VCaP (cell line): Measurements from ENCODE around the gene CLSTN2.

ENCODE experiments used
- H3K27ac ChIP-seq: fragments of 450-650 bp; 2 replicates; pipeline ENCODE4 v1.5.1; 2017
- CTCF ChIP-seq: fragments of 450-650 bp; conservative IDR thresholded peaks from 2 replicates; pipeline ENCODE4 v1.5.1; 2017; ENCODE audit warnings: mild to moderate bottlenecking, moderate library complexity

CLSTN2 gene

DNA sequence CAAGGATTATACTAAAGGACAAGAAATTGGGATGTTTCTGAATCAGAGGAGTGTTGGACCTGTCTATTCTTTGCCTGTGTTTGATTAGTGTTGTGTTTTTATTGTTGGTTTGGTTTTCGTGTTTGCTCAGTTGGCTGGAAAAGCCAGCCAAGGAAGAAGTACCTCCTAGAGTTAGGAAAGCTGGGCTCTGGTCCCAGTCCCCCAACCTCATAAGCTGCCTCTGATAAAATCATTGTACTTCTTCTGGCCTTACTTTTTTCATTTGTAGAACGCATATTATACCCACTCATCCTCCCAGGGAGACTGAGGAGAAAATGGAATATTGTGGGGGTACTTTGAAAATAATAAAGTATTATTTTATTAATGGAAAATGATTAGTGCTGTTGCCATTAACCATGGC, 565.5 kb downstream of the CLSTN2 start:
- peak overlapping the region; percentile 31 for H3K27ac ChIP-seq
- TF ChIP-seq CTCF, result no peak

DNA sequence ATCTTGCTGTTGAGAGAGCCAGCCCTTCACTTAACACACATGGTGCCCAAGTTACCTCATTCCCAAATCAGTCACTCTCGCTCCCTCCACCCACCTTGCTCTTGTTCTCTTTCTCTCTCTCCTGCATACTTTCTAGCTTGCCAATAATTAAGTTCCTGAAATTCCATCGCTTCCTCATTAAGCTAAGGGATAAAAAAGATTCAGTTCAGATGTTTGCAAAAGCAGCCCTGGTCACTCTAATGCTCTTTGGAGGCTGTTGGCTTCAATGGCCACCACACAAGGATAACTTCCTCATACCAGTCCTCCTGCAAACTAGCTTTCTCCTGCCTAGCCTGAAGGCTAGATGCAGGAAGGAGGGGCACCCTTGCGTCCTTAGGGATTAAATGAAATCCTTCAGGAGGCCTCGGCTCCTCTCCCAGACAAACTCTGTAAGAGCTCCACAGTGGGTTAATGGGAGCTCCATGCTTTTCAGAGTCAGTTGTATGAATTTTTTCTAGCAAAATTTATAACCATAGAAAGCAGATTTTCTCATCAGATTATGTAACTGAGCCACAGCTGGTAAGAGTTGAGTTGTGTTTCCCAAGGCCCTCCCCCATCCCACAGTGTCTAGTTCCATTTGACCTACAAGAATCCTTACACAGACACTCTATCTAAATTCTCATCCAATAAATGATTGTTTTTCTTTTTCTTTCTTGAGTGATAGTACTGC, 566.2 kb downstream of the CLSTN2 start:
- TF ChIP-seq CTCF, result no peak
- no peak overlapping the region for H3K27ac ChIP-seq

DNA sequence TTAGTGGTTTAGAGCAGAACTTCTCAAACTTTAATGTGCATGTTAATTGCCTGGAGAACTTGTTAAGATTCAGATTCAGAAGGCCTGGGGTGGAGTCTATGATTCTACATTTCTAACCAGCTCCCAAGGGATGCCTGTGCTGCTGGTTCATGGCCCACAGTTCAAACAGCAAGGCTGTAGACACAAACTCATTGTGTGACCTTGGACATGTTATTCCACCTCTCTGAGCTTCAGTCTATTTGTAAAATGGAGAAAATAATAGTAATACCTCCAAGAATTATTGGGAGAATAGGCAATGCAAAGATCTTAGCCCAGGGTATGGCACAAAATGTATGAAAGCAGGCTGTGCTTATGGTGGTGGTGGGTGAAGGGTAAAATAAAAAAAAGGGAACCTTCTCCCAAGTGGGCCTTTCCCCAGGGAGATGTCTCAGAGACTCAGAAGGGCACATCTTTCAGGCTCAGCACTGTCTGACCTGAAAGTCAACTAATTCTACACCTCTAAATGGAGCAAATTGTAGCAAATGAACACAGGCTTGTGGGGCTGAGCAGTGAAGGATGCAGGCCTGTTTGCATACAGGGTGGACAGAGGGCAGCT, 566.9 kb downstream of the CLSTN2 start:
- TF ChIP-seq CTCF, result no peak
- H3K27ac ChIP-seq, result no peak overlapping the region

DNA sequence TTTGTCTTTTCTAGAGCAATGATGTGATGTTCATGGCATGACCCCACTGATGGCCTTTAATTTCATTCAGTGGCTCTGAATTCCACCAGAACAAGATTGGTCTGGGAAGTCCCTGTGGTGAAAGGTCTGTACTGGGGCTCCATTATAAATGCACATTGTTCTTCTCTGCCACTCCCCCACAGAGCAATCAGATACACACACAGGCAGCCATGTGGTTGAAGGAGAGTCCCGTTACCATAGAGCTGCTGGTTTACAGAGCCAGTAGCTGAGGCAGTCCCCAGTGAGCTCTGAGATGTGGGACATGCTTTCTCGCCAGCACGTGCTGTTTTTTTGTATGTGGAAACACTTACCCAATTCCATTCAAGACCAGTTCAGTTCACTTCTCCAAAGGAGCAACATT, 570.2 kb downstream of the CLSTN2 start:
- no peak for TF ChIP-seq CTCF
- H3K27ac ChIP-seq, result no peak overlapping the region

- no peak for TF ChIP-seq CTCF
- H3K27ac ChIP-seq, result no peak overlapping the region
These were observed 570.9 kb downstream of the CLSTN2 start for GRCh38 chr3:140505876-140506275.

DNA sequence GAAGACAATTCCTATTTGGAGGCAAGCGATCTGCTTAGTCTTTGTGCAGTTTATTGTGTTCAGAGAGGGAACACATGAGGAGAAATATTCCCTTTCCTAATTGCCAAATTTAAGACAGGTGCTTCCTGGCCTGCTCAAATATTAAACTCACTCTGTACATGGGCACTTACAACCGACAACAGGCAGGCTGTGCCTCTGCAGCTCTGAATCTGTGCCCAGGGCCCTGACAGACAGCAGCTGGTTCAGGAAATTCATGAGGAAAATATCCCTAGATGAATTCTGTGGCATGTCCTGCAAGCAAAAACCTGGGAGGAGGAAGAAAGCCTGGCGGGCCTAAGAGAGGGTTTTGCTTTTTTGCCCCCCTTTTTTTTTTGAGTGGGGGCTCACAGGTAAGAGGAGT, 573.6 kb downstream of the CLSTN2 start:
- TF ChIP-seq CTCF, result no peak

DNA sequence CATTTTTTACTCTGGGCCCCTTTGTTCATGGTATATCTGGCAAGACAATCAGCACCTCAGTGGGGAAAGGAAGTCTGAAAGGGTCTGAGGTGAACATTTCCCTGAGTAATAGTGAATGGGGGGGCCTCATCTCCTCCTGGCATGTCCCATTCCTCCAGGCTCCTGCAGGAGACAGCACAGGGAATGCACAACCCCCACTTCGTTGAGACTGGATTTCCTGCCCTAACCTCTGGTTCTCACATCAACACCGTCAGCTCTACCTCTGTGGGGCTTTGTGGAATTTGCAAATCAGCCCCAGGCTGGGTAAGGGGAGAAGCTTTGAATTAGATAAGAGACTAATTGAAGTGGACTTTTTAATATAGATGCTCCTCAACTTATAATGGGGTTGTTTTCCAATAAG, 574.5 kb downstream of the CLSTN2 start:
- no peak for TF ChIP-seq CTCF
- H3K27ac ChIP-seq, result no peak overlapping the region

More for the DNA sequence above, 573.6 kb downstream of the CLSTN2 start:
- peak overlapping the region; percentile 13; the same call in 1 of the 2 replicates for H3K27ac ChIP-seq
